ENCODE data around the gene WDR46. TPM values are rescaled to one million over a fixed set of nuclear protein-coding genes. Genes with fewer than 3 reads are reported as not detected.

The WDR46 gene
- 31.1 and 43.5 TPM in 2 replicates for total RNA-seq (ENCODE audit: low replicate concordance)

- H2AFZ ChIP-seq (replicated peaks) = peak within 1 kb of the TSS; percentile 99
- Mint-ChIP-seq H3K27ac (peak within 1 kb of the TSS; percentile 91), H3K4me1 (peaks cover 31% of the 10 kb centered on the region), H3K9me3 (no peaks in the 10 kb centered on the region), H3K27me3 (ENCODE audit: insufficient read depth, low read depth) (peaks cover 5% of the 10 kb centered on the region), H3K36me3 (peaks cover 12% of the 10 kb centered on the region), H3K4me3 (peak within 1 kb of the TSS; percentile 99)
- H3K27me3 ChIP-seq = no peaks in the 10 kb centered on the region
- peaks cover 6% of the 10 kb centered on the region for H3F3A ChIP-seq (ENCODE audit: low read depth)
- no peaks in the 10 kb centered on the region for H3K36me3 ChIP-seq
- H3K79me2 ChIP-seq (ENCODE audit: low read depth) = peaks cover 29% of the 10 kb centered on the region
- TF ChIP-seq EZH2phosphoT487 (IDR thresholded peaks at IDR 0.05) = no peak
- TF ChIP-seq EZH2 (IDR thresholded peaks at IDR 0.05) = no peak
- no peak for TF ChIP-seq CTCF (IDR thresholded peaks at IDR 0.05)
- DNase-seq (ENCODE audit: low spot score) = peak; percentile 90
- H3K27ac ChIP-seq = no peak within 1 kb of the TSS
- peak within 1 kb of the TSS; percentile 85 for H3K4me3 ChIP-seq
- peak within 1 kb of the TSS; percentile 76 for H3K9ac ChIP-seq
- H3K4me1 ChIP-seq = peaks cover 9% of the 10 kb centered on the region
- H3K4me2 ChIP-seq = peak within 1 kb of the TSS; percentile 97
- H4K20me1 ChIP-seq (ENCODE audit: low read depth) = peaks cover 4% of the 10 kb centered on the region
- H3K9me3 ChIP-seq (ENCODE audit: low read depth) = no peaks in the 10 kb centered on the region
Measured at GRCh38 chr6:33288921-33289783, at the start of gene WDR46, which contains the start of gene PFDN6. Gene WDR46, minus strand, starts transcription at chr6:33289239. Its CDS starts 69 bp downstream, at chr6:33289170. Gene PFDN6, plus strand, starts transcription at chr6:33289601. Its CDS starts 256 bp downstream, at chr6:33289857.

GRCh38 chr6:33336495-33336894 lies 47.5 kb upstream of the WDR46 start:
- no peak overlapping the region for H2AFZ ChIP-seq (replicated peaks)
- no peak overlapping the region for H3K4me3 ChIP-seq
- no peaks in the 10 kb centered on the region for H3K4me1 Mint-ChIP-seq
- H3K27me3 ChIP-seq = no peaks in the 10 kb centered on the region
- H3K36me3 Mint-ChIP-seq = no peaks in the 10 kb centered on the region
- H3K4me3 Mint-ChIP-seq = no peak overlapping the region
- H3K4me1 ChIP-seq = no peaks in the 10 kb centered on the region
- H4K20me1 ChIP-seq (ENCODE audit: low read depth) = no peaks in the 10 kb centered on the region
- no peaks in the 10 kb centered on the region for H3F3A ChIP-seq (ENCODE audit: low read depth)
- TF ChIP-seq EZH2phosphoT487 (IDR thresholded peaks at IDR 0.05) = no peak
- TF ChIP-seq CTCF (IDR thresholded peaks at IDR 0.05) = no peak
- TF ChIP-seq EZH2 (IDR thresholded peaks at IDR 0.05) = no peak
- no peak overlapping the region for H3K4me2 ChIP-seq
- no peaks in the 10 kb centered on the region for H3K9me3 Mint-ChIP-seq
- H3K9me3 ChIP-seq (ENCODE audit: low read depth) = no peaks in the 10 kb centered on the region
- H3K36me3 ChIP-seq = no peaks in the 10 kb centered on the region
- H3K27ac ChIP-seq = no peak overlapping the region
- H3K27me3 Mint-ChIP-seq (ENCODE audit: insufficient read depth, low read depth) = peaks cover 2% of the 10 kb centered on the region
- H3K79me2 ChIP-seq (ENCODE audit: low read depth) = no peaks in the 10 kb centered on the region
- H3K9ac ChIP-seq = no peak overlapping the region
- no peak for DNase-seq (ENCODE audit: low spot score)
- no peak overlapping the region for H3K27ac Mint-ChIP-seq

- H3K4me1 ChIP-seq = no peaks in the 10 kb centered on the region
- Mint-ChIP-seq H3K36me3 (no peaks in the 10 kb centered on the region), H3K4me3 (no peak overlapping the region), H3K4me1 (no peaks in the 10 kb centered on the region), H3K9me3 (no peaks in the 10 kb centered on the region), H3K27me3 (ENCODE audit: insufficient read depth, low read depth) (peaks cover 2% of the 10 kb centered on the region), H3K27ac (no peak overlapping the region)
- H4K20me1 ChIP-seq (ENCODE audit: low read depth) = no peaks in the 10 kb centered on the region
- no peak for DNase-seq (ENCODE audit: low spot score)
- H3K4me3 ChIP-seq = no peak overlapping the region
- no peaks in the 10 kb centered on the region for H3K36me3 ChIP-seq
- no peak overlapping the region for H3K27ac ChIP-seq
- H2AFZ ChIP-seq (replicated peaks) = no peak overlapping the region
- H3K9me3 ChIP-seq (ENCODE audit: low read depth) = no peaks in the 10 kb centered on the region
- no peak overlapping the region for H3K4me2 ChIP-seq
- no peaks in the 10 kb centered on the region for H3K79me2 ChIP-seq (ENCODE audit: low read depth)
- H3F3A ChIP-seq (ENCODE audit: low read depth) = no peaks in the 10 kb centered on the region
- TF ChIP-seq EZH2phosphoT487 (IDR thresholded peaks at IDR 0.05) (no peak), EZH2 (IDR thresholded peaks at IDR 0.05) (no peak), CTCF (IDR thresholded peaks at IDR 0.05) (no peak)
- H3K27me3 ChIP-seq = no peaks in the 10 kb centered on the region
- H3K9ac ChIP-seq = no peak overlapping the region
Measured at GRCh38 chr6:33335916-33336315, 46.9 kb upstream of the WDR46 start.

Data from neural progenitor cell (in vitro differentiated cells).